K562 (cell line): ENCODE data around the gene RPAIN. TPM values are rescaled to one million over a fixed set of nuclear protein-coding genes. Genes with fewer than 3 reads are reported as not detected.
A peak's percentile ranks its signal among the peaks of the same experiment; 100 is the strongest.

Source experiments
- ATAC-seq: fragments of 200-7000 bp; cut with Tn5 transposase; 3 replicates; pipeline ENCODE4 v1.9.1; 2020; ENCODE audit warnings: moderate library complexity
- BruUV-seq: library from RNA; stranded (reverse); fragments of 400-500 nt; replicated peaks from 2 replicates; lab custom pipeline; 2021; lab: Mats Ljungman, UMichigan
- CTCF ChIA-PET: fragments of 300-600 bp; formaldehyde crosslinking; extraction: SDS; loops from one replicate; lab custom pipeline; 2021; ENCODE audit warnings: low intra/inter-chr PET ratio; lab: Yijun Ruan, JAX
- POLR2A ChIA-PET: fragments of 300-600, 350-650 bp; sonication (Branson Sonifier 250); formaldehyde crosslinking; extraction: SDS; loops from one replicate; lab custom pipeline; 2021; ENCODE audit warnings: antibody characterized with exemption, inconsistent platforms; lab: Yijun Ruan, JAX
- DNase-seq, 4 experiments: peaks; one replicate each; pipeline versions ENCODE4 v3.0.0 to v3.0.0-alpha.2; 2011 to 2018; ENCODE audit warnings: low spot score in 3 of 4, mixed read lengths in 3 of 4; ENCODE audit errors: extremely low read depth in 1 of 4
- FAIRE-seq: peaks from 2 replicates; lab custom pipeline; 2011; peaks lifted over from hg19 to GRCh38; lab: Jason Lieb, UNC
- H2AFZ ChIP-seq: 2 replicates; pipeline ENCODE4 v1.6.0; 2011; ENCODE audit warnings: low read depth, low read length, control low read depth, inconsistent platforms
- H3K27ac ChIP-seq: fragments of 200-600 bp; 3 replicates; pipeline ENCODE4 v1.8.0; 2011; ENCODE audit warnings: low read depth, mild to moderate bottlenecking, control low read depth, inconsistent platforms, low read length, moderate library complexity, mixed read lengths; ENCODE audit errors: extremely low read depth
- H3K27me3 ChIP-seq, 2 experiments: fragments of 300-600 bp in 1 of 2; 2 replicates in 1 of 2; 3 replicates in 1 of 2; pipeline versions ENCODE4 v1.6.0 to v1.8.0; 2011; ENCODE audit warnings: inconsistent platforms in 2 of 2, low read length in 2 of 2, mild to moderate bottlenecking in 1 of 2, mixed read lengths in 1 of 2, moderate library complexity in 1 of 2; ENCODE audit not compliant: control insufficient read depth in 2 of 2, insufficient read depth in 2 of 2
- H3K36me3 ChIP-seq: fragments of 300-600 bp; 3 replicates; pipeline ENCODE4 v1.8.0; 2011; ENCODE audit warnings: mild to moderate bottlenecking, low read length, inconsistent platforms; ENCODE audit not compliant: control insufficient read depth, insufficient read depth
- H3K4me1 ChIP-seq, 2 experiments: fragments of 200-600 bp in 1 of 2; replicated peaks in 1 of 2; 2 replicates in 1 of 2; 3 replicates in 1 of 2; pipeline versions ENCODE4 v1.5.1 to v1.8.0; 2011; ENCODE audit warnings: inconsistent platforms in 2 of 2, low read length in 2 of 2, mild to moderate bottlenecking in 1 of 2, mixed read lengths in 1 of 2, moderate library complexity in 1 of 2; ENCODE audit not compliant: control insufficient read depth in 2 of 2, insufficient read depth in 2 of 2
- H3K4me2 ChIP-seq: 2 replicates; pipeline ENCODE4 v1.6.1; 2011; ENCODE audit warnings: low read length, control low read depth, inconsistent platforms, mixed read lengths; ENCODE audit not compliant: insufficient read depth
- H3K4me3 ChIP-seq: fragments of 200-600 bp; sonication (generic), shearing (Covaris generic); 2 replicates; pipeline ENCODE4 v1.5.1; 2016; ENCODE audit warnings: control low read depth, inconsistent platforms
- H3K79me2 ChIP-seq: fragments of 200-600 bp; 3 replicates; pipeline ENCODE4 v1.8.0; 2011; ENCODE audit warnings: low read length, inconsistent platforms; ENCODE audit not compliant: control insufficient read depth, insufficient read depth
- H3K9ac ChIP-seq, 2 experiments: 2 replicates each; pipeline versions ENCODE4 v1.6.0 to v1.6.1; 2011; ENCODE audit warnings: low read depth in 2 of 2, low read length in 2 of 2, control low read depth in 1 of 2, inconsistent platforms in 1 of 2, mild to moderate bottlenecking in 1 of 2, mixed read lengths in 1 of 2; ENCODE audit not compliant: insufficient read depth in 1 of 2
- H3K9me1 ChIP-seq: one replicate; pipeline ENCODE4 v1.6.0; 2011; ENCODE audit warnings: inconsistent platforms, mild to moderate bottlenecking, low read length, moderate library complexity; ENCODE audit not compliant: control insufficient read depth, insufficient read depth
- H3K9me3 ChIP-seq: replicated peaks from 2 replicates; pipeline ENCODE4 v1.5.1; 2011; ENCODE audit warnings: low read depth, low read length, inconsistent platforms; ENCODE audit not compliant: control insufficient read depth, insufficient read depth
- H4K20me1 ChIP-seq: replicated peaks from 2 replicates; pipeline ENCODE4 v1.6.1; 2011; ENCODE audit warnings: low read length, inconsistent platforms, mixed read lengths; ENCODE audit not compliant: control insufficient read depth, insufficient read depth
- HCFC1 ChIP-seq: IDR thresholded peaks from 2 replicates; pipeline ENCODE4 v1.6.1; 2012; ENCODE audit warnings: low read depth, low read length, improper control_type of control experiment
- LCOR ChIP-seq: sonication (generic); formaldehyde crosslinking; IDR thresholded peaks from 2 replicates; pipeline ENCODE4 v1.8.0; 2022; ENCODE audit warnings: mild to moderate bottlenecking, missing genetic modification reagents
- PHF8 ChIP-seq: fragments of 200-600 bp; sonication (generic); IDR thresholded peaks from 2 replicates; pipeline ENCODE4 v1.6.1; 2012; ENCODE audit warnings: mixed run types, mild to moderate bottlenecking, inconsistent platforms, low read length, moderate library complexity, borderline replicate concordance
- ZNF445 ChIP-seq: fragments of 250-450 bp; sonication (Bioruptor Pico); IDR thresholded peaks from 2 replicates; pipeline ENCODE4 v1.4.0; 2020; ENCODE audit warnings: low read depth, mild to moderate bottlenecking, moderate library complexity
- WGBS: fragments of 100-300 bp; shearing (Covaris generic); methylation state at CpG from one replicate; pipeline ENCODE4 v1.1.6; 2016; ENCODE audit warnings: low coverage, mixed read lengths; ENCODE audit not compliant: insufficient coverage; ENCODE audit errors: missing lambda C conversion rate; 5-methylcytosine and 5-hydroxymethylcytosine counted together
- in situ Hi-C: fragments of 300-500 bp; cut with MboI; formaldehyde crosslinking; loops from 4 replicates; pipeline ENCODE4 v1.15.0; 2018; ENCODE audit warnings: inconsistent platforms, mixed read lengths
- intact Hi-C: fragments of 100-400 bp; cut with micrococcal nuclease; formaldehyde crosslinking; loops from 2 replicates; pipeline ENCODE4 v1.14.2; 2022
- polyA plus RNA-seq, 8 experiments: library from polyadenylated mRNA; depleted of rRNA in 4 of 8; stranded (reverse) in 5 of 8; unstranded in 3 of 8; fragments of >200 nt; fragmentation: Nextera tagmentation in 2 of 8; fragmentation: Illumina TruSeq in 1 of 8; extraction: Ambion mirVana in 2 of 8; extraction: Trizol in 1 of 8; gene quantifications; 2 replicates each; pipeline versions ENCODE4 v1.2.1 to v1.2.3, GENCODE V29; 2011 to 2014; ENCODE audit warnings: inconsistent platforms in 1 of 8, missing spikeins in 1 of 8
- total RNA-seq, 7 experiments: library from RNA; depleted of rRNA in 6 of 7; stranded (reverse); fragments of >200 nt in 6 of 7; fragmentation: Illumina TruSeq in 2 of 7; extraction: Trizol in 2 of 7; gene quantifications; 2 replicates each; pipeline versions ENCODE4 v1.2.1 to v1.2.3, GENCODE V29; 2011 to 2021; ENCODE audit warnings: low replicate concordance in 1 of 7
- TF ChIP-seq, protein P1 (sequence below): fragments of 200-800 bp; sonication (Bioruptor generic); IDR thresholded peaks from 2 replicates; pipeline ENCODE4 v1.6.1; 2017; ENCODE audit warnings: missing genetic modification characterization, missing compliant biosample characterization

RPAIN gene
- total and polyA plus RNA-seq, 9 of the 15 experiments (the other 6 are each of a cell fraction or from before 2014, with no cell fraction given) = 27.3 to 63.7 (median 38.5) TPM

GRCh38 chr17:5438716-5439445, 18.9 kb downstream of the RPAIN start, which contains the start of gene C1QBP (continued):
- TF ChIP-seq, protein P1, sequence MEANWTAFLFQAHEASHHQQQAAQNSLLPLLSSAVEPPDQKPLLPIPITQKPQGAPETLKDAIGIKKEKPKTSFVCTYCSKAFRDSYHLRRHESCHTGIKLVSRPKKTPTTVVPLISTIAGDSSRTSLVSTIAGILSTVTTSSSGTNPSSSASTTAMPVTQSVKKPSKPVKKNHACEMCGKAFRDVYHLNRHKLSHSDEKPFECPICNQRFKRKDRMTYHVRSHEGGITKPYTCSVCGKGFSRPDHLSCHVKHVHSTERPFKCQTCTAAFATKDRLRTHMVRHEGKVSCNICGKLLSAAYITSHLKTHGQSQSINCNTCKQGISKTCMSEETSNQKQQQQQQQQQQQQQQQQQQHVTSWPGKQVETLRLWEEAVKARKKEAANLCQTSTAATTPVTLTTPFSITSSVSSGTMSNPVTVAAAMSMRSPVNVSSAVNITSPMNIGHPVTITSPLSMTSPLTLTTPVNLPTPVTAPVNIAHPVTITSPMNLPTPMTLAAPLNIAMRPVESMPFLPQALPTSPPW (CRISPR knock-in tag) = peak; percentile 84
- TF ChIP-seq PHF8 = peak; percentile 92; the same call in 1 of the 2 replicates
- TF ChIP-seq HCFC1 = peak; percentile 62

- in situ Hi-C loops (no loop called here), intact Hi-C loops (loop anchor here (1.0 to 5.0 kb wide), 2 partner anchors 190 to 242 kb away; no protein-coding TSS in a partner anchor)
- Histone ChIP-seq H3K9ac (peak overlapping the region; percentile 51 to 97; a peak in 2 of 4 replicates), H3K9me3 (no peaks in the 10 kb centered on the region), H2AFZ (peak overlapping the region; percentile 89), H3K9me1 (no peaks in the 10 kb centered on the region), H3K79me2 (peaks cover 45% of the 10 kb centered on the region), H3K36me3 (peaks cover 56% of the 10 kb centered on the region), H4K20me1 (no peaks in the 10 kb centered on the region), H3K27ac (peak overlapping the region; percentile 66), H3K4me1 (peaks cover 8 to 12% of the 10 kb centered on the region in 2 experiments; a peak in 4 of 5 replicates), H3K4me3 (peak overlapping the region; percentile 94; the same call in 1 of the 2 replicates), H3K27me3 (no peaks in the 10 kb centered on the region), H3K4me2 (peak overlapping the region; percentile 76)
- FAIRE-seq = no peak
- no peak for DNase-seq
- no CpG with 5 or more reads among the region's 1 CpG for WGBS
- no TSS peak for BruUV-seq
- no peak; the same call in 2 of the 3 replicates for ATAC-seq
- TF ChIP-seq LCOR (0 out of 2 replicates have a peak, but pooled peaks have one; percentile 2), ZNF445 (no peak)
- POLR2A ChIA-PET = interaction anchor here (0.7 to 1.5 kb wide), 7 partner anchors 17 to 62 kb away, joined by 3 to 8 read pairs (median 4); partner anchors contain the start of genes DHX33 and NUP88
- CTCF ChIA-PET = interaction anchor here (0.5 to 2.0 kb wide), 2 partner anchors 46 to 190 kb away, joined by 3 to 9 read pairs; no protein-coding TSS in a partner anchor
These were observed 19.4 kb downstream of the RPAIN start for GRCh38 chr17:5439446-5439764.
